ENCODE data around the gene MLLT3.

GRCh38 chr9:20625003-20625349 lies 2.7 kb upstream of the MLLT3 start:
- TF ChIP-seq CTCF (conservative IDR thresholded peaks at IDR 0.05; ENCODE audit: low read length) (no peak; the same call in 1 of the 2 replicates), EZH2phosphoT487 (IDR thresholded peaks at IDR 0.05; ENCODE audit: borderline replicate concordance) (no peak)

Data from Loucy (cell line).